ENCODE measurements around the gene MYO3B.
"Not testable (repeated sequence)": the region's sequence is repeated elsewhere in the genome, so short reads cannot be mapped to it uniquely, and the experiment has no call there.

MYO3B gene

DNA sequence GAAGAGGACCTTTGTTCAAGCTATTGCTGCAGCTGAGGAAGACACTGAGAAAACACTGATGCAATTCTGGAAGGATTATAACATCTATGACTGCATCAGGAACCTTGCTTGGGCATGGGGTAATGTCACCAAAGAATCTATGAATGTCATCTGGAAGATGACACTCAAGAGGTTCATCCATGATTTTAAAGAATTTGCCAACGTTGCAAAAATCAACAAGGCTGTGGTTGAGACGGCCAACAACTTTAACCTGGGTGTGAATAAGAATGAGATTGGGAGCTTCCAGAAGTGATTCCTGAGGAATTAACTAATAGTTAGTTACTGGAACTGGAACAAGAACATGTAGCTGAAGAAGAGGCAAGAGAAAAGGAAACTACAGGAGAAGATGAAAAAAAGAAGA is 410.8 kb downstream of the MYO3B start:
- DNase-seq: no peak

GRCh38 chr2:170596576-170596975 is 418.6 kb downstream of the MYO3B start:
- DNase-seq: no peak

GRCh38 chr2:170598067-170598395 is 420.1 kb downstream of the MYO3B start:
- DNase-seq: no peak

DNA sequence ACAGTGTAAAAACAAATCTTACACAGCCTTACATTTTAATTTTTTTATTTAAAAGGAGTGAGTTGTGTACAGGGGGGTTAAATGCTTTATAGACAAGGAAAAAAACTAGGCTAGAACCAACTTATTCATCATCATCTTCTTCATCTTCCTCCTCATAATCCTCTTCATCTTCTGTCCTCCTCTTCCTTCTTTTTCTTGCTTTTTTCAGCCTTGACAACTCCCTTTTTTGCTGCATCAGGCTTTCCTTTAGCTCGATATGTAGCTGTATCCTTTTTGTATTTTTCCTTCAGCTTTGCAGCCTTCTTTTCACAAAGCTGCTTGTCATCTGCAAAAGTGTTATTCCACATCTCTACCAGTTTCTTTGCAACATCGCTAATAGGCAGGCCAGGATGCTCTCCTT is 423.5 kb downstream of the MYO3B start:
- no peak for DNase-seq

DNA sequence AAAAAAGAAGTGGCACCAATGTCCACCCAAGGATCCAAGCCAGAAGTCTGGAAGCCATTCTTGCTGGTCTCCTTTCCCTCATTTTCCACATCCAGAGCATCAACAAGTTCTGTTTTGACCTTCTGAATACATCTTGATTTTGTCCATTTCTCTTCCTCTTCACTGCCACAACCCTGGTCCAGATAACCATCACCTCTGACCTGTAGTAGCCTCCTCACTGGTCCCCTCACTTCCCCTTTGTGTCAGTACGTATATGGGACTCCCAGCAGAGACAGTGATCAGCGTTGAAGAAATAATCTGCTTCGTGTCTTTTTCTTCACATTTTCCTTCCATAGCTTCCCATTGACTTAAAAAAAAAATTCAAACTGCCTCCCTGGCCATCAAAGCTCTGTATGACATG is 427.9 kb downstream of the MYO3B start:
- DNase-seq: no peak

GRCh38 chr2:170607171-170607570 is 429.2 kb downstream of the MYO3B start:
- no peak for DNase-seq

DNA sequence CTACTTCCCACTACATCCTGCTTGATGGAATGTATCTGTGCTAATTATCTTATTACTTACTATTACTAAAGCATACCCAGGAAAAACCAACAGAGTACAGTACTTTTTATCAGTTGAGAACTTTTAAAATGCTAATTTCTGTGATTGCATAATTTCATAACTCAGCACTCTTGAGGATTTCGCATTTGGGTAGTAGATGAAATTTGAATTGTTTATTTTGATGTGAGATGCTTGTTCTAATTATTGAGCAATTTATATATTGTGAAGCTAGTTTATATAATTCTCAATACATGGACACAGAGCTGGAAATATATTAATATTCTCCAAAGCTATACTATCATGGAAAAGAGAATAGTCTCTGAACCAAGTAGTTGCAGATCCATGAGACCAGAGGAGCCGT is 432.7 kb downstream of the MYO3B start:
- DNase-seq: no peak

- DNase-seq: not testable (repeated sequence)
Measured at GRCh38 chr2:170618948-170619347, 441.0 kb downstream of the MYO3B start.

GRCh38 chr2:170635094-170635493 is 457.1 kb downstream of the MYO3B start:
- not testable (repeated sequence) for DNase-seq

- DNase-seq: no peak
Measured at GRCh38 chr2:170639635-170640034, 461.7 kb downstream of the MYO3B start.

- DNase-seq: no peak
Measured at GRCh38 chr2:170641961-170642360, 464.0 kb downstream of the MYO3B start.

DNA sequence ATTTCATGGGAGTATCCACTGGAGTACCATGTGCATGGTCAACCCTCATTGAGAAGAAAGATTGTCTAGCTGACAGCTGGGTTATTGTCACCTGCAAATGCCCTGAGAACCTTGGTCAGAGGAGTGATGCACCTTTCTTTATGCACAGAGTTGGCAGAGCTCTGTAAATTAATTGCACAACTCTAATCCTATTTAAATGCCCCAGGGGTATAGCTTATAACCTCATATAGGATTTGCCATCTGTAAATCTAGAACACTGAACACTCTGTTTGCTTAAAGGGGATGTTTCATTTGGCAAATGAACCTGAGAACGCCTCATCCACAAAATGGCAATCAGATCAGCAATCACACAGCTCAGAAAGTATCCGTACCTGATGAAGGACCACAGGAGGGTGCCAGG is 465.4 kb downstream of the MYO3B start:
- no peak for DNase-seq

DNA sequence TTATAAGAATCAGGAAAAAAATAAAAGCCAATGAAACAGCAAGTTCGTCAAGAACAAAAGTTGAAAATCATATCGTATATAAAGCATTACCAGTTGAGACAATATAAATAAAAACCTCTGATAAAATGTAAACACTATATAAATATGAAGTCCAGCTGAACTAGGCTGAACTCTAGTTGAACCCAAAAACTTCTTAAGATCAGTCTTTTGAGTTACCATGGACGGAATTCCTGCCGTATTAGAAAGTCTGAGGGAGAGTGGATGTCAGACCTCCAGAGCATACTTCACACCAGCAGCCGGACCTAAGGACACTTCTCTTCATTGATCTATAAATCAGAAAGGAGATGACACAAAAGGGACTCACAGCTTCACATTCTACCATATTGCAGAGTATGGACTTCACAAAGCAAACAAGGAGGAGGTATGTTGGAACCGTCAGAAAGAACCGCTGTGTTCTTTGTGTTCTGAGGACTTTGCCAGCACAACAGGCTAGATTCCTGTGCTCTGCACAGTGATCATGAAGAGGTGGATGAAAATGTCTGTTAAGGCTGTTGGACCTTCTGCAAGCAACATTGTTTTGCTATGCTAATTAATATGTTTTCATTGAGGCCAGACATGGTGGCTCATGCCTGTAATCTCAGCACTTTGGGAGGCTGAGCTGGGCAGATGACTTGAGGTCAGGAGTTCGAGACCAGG is 469.9 kb downstream of the MYO3B start:
- DNase-seq: no peak

- DNase-seq: no peak
Measured at GRCh38 chr2:170651624-170652325, 473.8 kb downstream of the MYO3B start.

DNA sequence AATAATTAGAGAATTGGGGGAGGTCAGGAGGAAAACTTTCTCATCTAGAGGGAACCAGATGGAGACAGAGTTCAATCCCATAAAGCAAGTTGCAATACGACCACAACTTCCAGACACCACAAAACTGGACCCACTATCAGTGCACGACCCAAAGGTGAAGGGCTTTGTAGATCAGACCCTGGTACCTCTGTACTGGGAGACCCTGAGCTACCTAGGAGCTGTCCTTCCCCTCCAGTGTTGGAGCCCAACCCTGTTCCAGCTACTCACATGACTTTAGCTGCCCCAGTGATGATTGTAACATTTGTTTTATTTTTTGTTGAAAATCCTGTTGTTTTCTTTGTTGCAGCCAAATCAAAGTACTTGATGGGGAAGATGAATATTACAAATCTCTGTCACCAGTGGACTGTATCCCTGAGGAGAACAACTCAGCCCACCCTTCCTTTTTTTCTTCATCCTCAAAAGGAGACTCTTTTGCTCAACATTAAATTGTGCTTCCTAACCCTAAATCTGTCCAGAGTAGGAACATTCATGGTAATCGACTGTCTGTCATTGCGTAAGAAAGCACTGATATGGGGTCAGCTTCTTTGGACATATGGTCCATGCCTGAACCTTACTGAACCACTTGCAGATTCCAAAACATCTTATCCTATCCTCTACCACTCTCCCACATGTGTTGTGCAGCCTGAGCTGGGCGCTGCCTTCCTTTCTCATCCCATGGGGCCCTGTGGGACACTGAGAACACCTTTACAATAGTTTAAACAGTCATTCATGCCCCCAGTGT is 474.9 kb downstream of the MYO3B start:
- no peak for DNase-seq

DNA sequence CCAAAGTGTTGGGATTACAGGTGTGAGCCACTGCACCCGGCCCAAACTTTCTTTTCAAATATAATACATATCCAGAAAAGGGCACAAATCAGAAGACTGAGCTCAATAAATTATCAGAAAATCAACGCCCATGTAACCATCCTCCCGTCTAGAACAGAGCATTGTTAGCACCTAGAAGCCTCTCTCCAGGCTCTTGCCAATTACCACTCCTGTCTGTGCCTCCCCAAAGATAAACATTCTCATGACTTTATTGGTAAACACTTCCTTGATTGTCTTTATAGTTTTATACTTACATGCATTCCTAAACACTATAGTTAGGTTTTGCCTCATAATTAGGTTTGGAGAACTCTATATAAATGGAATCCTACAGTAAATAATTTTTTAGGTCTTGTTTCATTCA is 478.7 kb downstream of the MYO3B start:
- no peak for DNase-seq

DNA sequence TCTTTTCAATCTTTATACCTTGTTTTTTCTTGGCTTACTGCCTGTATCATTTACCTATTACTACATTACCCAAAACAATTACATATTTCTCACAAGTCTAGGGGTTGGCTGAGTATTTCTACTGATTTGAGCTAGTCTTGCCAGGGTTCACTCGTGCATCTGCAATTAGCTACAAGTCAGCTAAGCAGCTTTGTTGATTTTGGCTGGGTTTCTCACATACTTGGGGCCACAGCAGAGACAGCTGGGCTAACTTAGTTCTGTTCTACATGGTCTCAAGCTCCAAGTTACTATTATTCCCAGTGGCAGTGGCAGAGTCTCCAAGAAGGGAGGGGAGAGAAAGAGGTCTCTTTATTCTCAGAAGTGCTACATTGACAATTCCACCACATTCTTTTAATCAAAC is 482.5 kb downstream of the MYO3B start:
- DNase-seq: no peak

DNA sequence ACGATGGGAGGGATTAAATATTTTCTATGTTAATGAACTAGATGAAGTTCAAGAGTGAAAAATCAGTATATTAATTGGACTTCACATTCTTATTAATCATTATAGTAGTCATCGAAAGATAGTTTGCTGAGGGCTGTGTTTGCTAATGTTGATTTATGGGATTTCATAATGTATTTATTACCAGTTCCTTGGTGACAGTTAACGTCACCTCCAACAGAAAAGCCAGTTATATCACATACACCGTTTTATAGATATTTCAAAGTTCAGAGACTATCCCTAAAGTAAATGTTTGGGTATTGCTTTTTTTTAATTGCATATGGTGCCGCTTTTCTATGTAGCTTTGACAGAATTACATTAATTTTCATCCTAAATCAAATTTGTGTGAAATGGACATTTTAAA is 487.8 kb downstream of the MYO3B start:
- DNase-seq: no peak

- no peak for DNase-seq
Measured at GRCh38 chr2:170669909-170670308, 492.0 kb downstream of the MYO3B start.

DNA sequence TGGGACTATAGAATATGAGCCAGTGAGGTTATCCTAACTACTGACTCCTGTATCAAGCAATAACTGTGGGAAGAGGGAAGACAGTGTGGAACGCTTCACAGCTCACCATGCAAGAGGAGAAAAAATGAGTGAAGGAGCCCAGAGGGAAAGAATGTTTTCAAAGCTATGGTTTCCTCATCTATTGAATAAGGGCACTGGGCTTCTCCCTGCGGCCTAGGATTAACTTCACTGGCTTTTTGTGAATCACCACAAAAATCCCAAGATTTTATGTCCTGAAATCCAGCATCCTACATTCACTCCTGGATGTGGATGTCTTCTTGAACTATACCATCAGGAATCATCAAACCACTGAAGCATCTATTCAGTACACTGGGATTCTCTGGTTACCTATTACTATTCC is 492.7 kb downstream of the MYO3B start:
- DNase-seq: no peak

GRCh38 chr2:170671079-170671478 is 493.1 kb downstream of the MYO3B start:
- DNase-seq: no peak

GRCh38 chr2:170674282-170674681 is 496.3 kb downstream of the MYO3B start:
- not testable (repeated sequence) for DNase-seq

GRCh38 chr2:170675701-170676100 is 497.8 kb downstream of the MYO3B start:
- no peak for DNase-seq
